Measurements from ENCODE around the gene ZDHHC15.
"Not testable (repeated sequence)": the region's sequence is repeated elsewhere in the genome, so short reads cannot be mapped to it uniquely, and the experiment has no call there.

The ZDHHC15 gene, protein sequence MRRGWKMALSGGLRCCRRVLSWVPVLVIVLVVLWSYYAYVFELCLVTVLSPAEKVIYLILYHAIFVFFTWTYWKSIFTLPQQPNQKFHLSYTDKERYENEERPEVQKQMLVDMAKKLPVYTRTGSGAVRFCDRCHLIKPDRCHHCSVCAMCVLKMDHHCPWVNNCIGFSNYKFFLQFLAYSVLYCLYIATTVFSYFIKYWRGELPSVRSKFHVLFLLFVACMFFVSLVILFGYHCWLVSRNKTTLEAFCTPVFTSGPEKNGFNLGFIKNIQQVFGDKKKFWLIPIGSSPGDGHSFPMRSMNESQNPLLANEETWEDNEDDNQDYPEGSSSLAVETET

DNA sequence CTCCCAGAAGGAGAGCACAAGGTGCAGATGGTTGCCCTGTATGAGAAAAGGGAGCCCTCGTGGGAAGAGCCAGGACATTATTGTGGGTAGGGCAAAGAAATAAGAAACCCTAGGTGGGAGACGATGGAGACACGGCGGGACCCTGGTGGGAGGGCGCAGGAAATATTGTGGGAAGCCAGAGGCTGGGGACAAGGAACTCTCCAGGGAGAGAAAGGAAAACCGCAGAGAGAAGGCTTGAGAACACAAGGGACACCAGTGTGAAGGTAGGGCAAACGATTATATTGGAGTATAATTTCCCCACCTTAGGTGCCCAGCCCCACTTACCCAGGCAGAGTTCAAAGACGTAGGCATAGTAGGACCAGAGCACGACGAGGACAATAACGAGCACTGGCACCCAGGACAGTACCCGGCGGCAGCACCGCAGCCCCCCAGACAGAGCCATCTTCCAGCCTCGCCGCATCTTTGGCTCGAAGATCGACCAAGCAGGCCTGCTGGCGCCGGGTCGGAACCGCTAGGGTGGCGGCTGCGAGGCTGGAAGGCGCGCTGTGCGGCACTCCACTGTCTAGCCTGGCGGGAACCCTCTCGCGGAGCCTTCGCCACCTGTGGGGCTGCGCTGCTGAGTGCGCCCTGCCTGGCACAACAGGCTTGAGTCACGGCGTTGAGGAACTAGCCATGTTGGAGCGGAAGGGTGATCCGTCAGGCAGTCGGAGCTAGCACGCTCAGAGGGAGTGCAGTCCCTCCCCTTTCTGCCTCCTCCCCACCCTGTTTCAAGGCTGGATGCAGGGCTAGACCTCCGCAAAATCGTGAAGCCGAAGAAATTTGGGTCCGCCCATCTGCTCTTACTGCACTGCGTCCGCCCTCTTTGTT lies at the start of gene ZDHHC15:
TSS of gene ZDHHC15 (minus strand) at position 473 of the 867 bp plus-strand sequence. CDS start at position 460, 13 bp downstream.
- DNase-seq (ENCODE audit: low spot score): peak; percentile 59

DNA sequence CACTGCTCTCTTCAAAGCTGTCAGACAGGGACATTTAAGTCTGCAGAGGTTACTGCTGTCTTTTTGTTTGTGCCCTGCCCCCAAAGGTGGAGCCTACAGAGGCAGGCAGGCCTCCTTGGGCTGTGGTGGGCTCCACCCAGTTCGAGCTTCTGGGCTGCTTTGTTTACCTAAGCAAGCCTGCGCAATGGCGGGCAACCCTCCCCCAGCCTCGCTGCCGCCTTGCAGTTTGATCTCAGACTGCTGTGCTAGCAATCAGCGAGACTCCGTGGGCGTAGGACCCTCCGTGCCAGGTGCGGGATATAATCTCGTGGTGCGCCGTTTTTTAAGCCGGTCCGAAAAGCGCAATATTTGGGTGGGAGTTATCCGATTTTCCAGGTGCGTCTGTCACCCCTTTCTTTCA lies 37.7 kb upstream of the ZDHHC15 start:
- not testable (repeated sequence) for DNase-seq (ENCODE audit: low spot score)

DNA sequence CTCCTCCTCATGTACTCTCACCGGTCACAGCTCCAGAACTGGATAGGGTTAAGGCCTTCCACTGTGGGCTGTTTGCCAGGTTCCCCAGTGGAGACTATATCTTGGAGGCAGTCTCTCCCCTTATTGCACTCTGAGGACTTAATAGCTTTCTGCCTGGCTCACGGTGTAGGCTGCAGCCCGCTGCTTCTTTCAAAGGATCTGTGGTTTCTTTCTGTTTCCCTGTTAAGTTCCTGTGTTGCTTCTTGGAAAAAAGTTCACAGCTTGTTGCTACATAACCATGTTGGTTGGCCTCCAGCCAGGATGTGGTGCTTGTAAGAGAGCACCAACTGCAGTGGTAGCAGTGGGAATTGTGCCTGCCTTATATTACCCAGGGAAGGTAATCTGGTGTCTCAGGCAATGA lies 24.9 kb upstream of the ZDHHC15 start:
- no peak for DNase-seq (ENCODE audit: low spot score)

DNA sequence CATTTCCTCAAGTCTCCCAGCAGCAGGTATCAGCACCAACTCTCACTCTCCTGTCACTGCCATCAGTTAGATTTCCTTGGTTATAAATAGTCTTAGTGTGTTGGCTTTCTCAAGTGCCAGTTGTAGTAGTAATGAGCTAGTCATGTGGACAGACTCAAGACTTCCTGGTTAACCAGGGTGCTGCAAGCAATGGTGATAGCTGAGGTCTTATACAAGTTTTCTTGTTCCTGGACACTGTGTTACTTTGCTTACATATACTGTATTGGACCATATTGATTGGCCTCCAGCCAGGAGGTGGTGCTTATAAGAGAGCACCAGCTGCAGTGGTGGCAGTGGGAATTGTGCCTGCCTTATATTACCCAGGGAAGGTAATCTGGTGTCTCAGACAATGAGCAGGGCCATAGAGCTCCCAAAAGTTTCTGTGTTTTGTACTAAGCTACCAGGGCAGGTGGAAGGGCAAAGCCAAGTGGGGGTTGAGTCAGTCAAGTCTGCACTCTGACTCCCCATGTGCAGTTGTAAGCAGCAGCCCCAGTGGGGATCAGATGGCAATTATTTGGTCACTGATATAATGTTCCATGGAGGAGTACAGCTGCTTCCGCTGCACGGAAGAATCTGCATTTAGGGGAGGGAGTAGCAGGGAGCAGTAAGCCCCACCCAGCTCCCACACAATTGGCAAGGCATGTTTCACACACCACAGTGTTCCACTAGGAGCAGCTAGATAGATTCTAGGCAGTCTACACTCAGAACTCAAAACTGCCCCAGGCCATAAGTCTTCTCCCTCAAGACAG lies 24.1 kb upstream of the ZDHHC15 start:
- no peak for DNase-seq (ENCODE audit: low spot score)

DNA sequence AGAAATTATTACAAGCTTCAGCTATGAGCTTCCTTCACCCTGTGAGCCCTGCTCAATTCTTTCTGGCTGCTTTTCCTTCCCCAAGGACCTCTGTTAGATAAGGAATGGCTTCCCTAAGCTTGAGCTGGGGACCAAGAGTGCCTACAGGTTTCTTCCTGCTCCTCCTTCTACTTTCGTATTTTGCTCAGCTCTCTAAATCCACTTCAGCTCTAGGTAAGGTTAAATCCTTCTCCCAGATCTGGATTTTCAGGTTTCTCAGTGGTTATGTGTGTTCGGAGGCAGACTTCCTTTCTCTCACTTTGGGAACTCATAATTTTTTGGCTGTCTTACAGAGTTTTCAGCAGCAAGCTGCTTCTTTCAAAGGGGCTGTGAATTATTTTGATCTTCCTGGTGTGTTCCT lies 21.9 kb upstream of the ZDHHC15 start:
- no peak for DNase-seq (ENCODE audit: low spot score)

DNA sequence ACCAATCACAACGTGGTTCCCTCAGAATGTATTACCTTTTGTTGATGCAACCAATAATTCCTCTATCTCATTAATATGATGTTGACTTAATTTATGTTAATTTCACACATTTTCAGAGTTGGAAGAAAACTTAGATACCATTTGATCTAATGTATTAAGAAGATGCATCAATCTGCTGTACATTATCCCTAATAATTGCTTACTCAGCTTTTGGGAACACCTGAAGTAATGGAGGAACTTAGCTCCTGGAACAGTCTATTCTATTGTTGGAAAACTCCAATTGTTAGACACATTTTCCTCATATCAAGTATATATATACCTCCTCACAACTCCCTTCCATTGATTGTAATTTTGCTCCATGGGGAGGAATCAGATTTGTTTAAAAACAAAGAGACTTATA lies 38.9 kb downstream of the ZDHHC15 start:
- DNase-seq (ENCODE audit: low spot score): no peak

DNA sequence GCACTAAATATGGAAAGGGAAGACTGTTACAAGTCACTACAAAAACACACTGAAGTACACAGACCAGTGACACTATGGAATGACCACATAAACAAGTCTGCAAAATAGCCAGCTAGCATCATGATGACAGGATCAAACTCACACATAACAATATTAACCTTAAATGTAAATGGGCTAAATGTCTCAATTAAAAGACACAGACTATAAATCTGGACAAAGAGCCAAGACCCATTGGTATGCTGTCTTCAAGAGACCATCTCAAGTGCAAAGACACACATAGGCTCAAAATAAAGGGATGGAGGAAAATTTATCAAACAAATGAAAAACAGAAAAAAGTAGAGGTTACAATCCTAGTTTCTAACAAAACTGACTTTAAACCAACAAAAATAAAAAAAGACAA lies 61.1 kb downstream of the ZDHHC15 start:
- DNase-seq (ENCODE audit: low spot score): not testable (repeated sequence)

DNA sequence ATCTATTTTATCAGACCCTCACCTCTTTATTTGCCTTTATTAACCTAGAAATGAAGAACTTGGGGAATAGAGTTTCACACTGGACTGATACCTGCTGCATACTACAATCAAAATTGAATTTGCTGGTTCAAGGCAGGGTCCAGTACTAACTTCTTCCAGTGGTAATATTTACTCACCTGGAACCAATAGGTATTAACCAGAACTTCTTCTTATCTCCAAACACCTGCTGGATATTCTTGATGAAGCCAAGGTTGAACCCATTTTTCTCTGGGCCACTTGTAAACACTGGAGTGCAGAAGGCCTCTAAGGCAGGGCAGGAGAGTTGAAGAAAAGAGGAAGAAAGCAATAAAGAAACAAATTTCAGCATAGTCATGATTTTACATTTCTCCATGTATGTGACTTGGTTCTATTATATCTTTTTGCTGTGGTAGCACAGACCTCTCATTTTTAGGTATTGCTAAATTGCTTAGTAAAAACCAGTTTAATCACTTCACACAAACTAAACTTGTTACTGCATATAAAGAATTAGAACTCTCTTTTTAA lies 101.1 kb downstream of the ZDHHC15 start:
- no peak for DNase-seq (ENCODE audit: low spot score)

DNA sequence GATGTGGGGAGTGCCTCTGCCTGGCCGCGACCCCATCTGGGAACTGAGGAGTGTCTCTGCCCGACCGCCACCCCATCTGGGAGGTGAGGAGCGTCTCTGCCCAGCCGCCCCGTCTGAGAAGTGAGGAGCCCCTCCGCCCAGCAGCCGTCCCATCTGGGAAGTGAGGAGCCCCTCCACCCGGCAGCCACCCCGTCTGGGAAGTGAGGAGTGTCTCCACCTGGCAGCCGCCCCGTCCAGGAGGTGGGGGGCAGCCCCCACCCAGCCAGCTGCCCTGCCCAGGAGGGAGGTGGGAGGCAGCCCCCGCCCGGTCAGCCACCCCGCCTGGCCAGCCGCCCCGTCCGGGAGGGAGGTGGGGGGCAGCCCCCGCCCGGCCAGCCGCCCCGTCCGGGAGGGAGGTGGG lies 115.7 kb downstream of the ZDHHC15 start:
- DNase-seq (ENCODE audit: low spot score): not testable (repeated sequence)

DNA sequence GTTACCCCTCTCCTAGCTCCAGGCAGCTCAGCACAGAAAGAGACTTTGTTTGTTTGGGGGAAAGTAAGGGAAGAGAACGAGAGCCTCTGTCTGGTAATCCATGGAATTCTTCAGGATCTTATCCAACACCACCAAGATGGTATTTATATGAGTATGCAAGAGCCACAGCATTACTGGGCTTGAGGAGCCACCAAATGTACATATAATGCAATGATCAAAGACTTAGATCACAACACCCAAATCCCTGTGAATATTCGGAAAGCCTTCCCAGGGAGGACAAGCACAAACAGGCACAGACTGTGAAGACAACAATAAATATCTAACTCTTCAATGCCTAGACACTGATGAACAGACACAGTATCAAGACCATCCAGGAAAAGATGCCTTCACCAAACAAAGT lies 132.4 kb downstream of the ZDHHC15 start:
- no peak for DNase-seq (ENCODE audit: low spot score)

DNA sequence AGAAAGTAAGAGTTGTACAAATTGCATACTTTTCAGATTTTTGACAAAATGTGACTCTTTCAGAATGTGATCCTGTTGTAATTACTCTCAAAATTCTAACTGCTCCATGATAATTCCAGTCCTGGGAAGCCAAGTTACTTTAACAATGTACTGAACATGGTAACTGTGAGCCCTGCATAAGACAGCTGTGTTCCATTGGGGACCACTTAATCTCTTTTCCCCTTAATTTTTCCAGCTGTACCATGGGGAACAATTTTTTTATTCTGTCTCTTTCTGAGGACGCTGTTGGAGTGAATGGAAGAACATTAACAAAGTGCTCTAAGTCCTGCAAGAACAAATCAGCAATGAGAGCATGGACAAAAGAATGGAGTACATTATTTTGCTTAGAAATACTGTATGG lies 153.1 kb downstream of the ZDHHC15 start:
- DNase-seq (ENCODE audit: low spot score): no peak

DNA sequence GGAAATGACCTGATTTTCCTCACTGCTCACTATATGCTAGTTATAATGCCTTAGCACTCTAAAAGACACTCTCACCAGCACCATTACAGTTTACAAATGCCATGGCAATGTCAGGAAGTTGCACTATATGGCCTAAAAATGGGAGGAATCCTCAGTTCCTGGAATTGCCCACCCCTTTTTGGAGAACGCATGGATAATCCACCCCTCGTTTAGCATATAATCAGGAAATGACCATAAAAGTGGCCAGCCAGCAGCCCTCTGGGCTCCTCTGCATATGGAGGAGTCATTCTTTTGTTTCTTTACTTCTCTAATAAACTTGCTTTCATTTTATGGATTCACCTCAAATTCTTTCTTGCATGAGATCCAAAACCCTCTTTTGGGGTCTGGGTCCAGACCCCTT lies 156.0 kb downstream of the ZDHHC15 start:
- no peak for DNase-seq (ENCODE audit: low spot score)

DNA sequence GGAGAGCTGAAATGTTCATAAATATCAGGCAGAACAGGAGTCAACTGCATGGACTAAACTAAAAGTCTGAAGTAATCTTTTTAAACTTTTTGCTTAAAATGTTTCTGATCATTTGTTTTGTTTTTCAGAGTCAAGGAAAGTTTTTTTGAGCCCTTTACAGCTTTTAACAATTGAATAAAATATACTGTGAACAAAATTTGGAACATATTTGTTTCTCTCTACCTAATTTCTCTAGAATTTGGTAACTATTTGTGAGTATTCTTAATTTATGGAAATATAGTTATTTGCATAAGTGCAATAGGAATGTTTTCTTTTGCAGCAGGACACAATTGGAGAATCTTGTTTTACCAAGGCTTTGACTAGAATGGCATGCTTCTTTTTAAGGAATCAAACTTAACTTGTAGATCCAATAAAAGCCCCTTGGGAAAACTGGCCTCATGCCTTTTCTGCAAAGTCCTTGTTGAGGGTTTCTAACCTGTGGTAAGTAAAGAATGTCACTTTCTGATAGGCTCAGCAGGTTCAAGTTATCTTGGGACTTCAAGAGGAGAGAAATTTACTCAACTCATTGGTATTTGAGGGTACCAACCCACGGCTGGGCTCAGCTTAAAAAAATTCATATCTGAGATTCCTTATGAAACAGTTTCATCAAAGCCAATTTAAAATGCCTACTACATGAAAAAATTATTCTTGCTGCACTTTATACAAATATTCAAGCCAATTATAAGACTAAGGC lies 157.4 kb downstream of the ZDHHC15 start:
- DNase-seq (ENCODE audit: low spot score): no peak

DNA sequence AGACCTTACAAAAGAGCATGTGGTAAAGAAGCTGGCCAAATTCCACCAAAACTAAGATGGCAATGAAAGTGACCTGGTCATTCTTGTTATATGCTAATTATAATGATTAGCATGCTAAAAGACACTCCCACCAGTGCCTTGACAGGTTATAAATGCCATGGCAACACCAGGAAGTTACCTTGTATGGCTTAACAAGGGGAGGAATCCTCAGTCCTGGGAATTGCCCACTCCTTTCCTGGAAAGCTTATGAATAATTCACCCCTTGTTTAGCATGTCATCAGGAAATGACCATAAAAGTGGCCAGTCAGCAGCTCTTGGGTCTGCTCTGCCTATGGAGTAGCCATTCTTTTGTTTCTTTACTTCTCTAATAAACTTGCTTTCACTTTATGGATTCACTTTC lies 161.0 kb downstream of the ZDHHC15 start:
- DNase-seq (ENCODE audit: low spot score): no peak

DNA sequence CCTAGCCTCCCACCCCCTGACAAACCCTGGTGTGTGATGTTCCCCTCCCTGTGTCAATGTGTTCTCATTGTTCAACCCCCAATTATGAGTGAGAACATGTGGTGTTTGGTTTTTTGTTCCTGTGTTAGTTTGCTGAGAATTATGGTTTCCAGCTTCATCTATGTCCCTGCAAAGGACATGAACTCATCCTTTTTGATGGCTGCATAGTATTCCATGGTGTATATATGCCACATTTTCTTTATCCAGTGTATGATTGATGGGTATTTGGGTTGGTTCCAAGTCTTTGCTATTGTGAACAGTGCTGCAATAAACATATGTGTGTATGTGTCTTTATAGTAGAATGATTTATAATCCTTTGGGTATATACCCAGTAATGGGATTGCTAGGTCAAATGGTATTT lies 174.2 kb downstream of the ZDHHC15 start:
- DNase-seq (ENCODE audit: low spot score): not testable (repeated sequence)

DNA sequence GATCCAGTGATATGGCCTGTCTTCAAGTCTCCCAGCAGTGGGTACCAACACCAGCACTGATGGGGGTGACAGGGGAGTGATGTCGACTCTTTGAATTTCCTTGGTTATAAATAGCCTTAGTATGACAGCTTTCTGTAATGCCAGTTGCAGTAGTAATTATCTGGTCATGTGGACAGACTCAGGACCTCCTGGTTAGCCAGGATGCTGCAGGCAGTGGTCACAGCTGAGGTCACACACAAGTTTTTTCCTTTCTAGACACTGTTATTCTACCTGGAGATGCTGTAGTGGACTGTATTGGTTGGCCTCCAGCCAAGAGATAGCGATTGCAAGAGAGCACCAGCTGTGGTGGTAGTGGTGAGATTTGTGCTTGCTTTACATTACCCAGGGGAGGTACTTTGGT lies 185.3 kb downstream of the ZDHHC15 start:
- DNase-seq (ENCODE audit: low spot score): no peak

DNA sequence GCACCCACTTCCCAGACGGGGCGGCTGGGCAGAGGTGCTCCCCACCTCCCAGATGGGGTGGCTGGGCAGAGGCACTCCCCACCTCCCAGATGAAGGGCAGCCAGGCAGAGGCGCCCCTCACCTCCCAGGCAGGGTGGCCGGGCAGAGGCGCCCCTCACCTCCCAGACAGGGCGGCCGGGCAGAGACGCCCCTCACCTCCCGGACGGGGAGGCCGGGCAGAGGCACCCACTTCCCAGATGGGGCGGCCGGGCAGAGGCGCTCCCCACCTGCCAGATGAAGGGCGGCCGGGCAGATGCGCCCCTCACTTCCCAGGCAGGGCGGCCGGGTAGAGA lies 187.7 kb downstream of the ZDHHC15 start:
- DNase-seq (ENCODE audit: low spot score): no peak

DNA sequence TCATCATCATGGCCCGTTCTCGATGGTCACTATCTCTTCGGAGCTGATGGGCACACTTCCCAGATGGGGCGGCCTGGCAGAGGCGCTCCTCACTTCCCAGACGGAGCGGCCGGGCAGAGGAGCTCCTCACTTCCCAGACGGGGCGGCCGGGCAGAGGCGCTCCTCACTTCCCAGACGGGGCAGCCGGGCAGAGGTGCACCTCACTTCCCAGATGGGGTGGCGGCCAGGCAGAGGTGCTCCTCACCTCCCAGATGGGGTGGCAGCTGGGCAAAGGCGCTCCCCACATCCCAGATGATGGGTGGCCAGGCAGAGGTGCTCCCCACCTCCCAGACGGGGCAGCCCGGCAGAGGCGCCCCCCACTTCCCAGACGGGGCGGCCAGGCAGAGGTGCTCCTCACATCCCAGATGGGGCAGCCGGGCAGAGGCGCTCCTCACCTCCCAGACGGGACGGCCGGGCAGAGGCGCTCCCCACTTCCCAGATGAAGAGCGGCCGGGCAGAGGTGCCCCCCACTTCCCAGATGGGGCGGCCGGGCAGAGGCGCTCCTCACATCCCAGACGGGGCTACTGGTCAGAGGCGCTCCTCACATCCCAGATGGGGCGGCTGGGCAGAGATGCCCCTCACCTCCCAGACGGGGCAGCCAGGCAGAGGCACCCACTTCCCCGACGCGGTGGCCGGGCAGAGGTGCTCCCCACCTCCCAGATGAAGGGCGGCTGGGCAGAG lies 188.3 kb downstream of the ZDHHC15 start:
- DNase-seq (ENCODE audit: low spot score): not testable (repeated sequence)

DNA sequence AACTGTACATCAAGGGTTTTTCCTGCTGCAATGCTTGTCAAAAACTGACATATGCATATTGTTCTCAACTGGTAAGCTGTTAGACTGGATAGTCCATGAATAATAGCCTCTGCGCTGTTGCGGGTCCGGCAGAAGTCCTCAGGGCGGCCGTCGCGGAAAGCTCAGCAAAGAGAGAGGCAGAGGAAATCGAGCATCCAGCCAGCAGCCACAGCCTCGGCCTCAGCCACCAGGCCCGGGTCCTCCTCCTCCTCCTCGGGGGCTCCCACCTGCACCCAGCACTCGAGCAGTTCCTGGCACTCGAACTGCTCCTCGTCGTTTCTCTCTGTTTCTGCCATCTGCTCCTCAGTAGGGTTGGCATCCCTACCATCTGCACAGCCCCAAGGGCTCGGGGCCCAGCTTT lies 195.2 kb downstream of the ZDHHC15 start:
- no peak for DNase-seq (ENCODE audit: low spot score)

Measured in ecto neural progenitor cell (in vitro differentiated cells).